Left renal cortex interstitium (tissue), 4 donors: ENCODE data around the gene FBXO39. TPM values are rescaled to one million over a fixed set of nuclear protein-coding genes. Genes with fewer than 3 reads are reported as not detected.
A peak's percentile ranks its signal among the peaks of the same experiment; 100 is the strongest.
"Not testable (repeated sequence)": the region's sequence is repeated elsewhere in the genome, so short reads cannot be mapped to it uniquely, and the experiment has no call there.

Experiments
- DNase-seq, 4 donors: peaks; one replicate each; pipeline ENCODE4 v3.0.0-alpha.2; 2013; ENCODE audit warnings: low read depth in 4 of 4, low spot score in 2 of 4, missing footprints in 1 of 4
- polyA plus RNA-seq, 4 donors: library from polyadenylated mRNA; unstranded; fragments of 120-200 nt; gene quantifications; one replicate each; pipeline ENCODE4 v1.2.1, GENCODE V29; 2013; ENCODE audit not compliant: insufficient read length in 4 of 4

The FBXO39 gene
- polyA plus RNA-seq, 4 donors: 0.09 to 0.19 (median 0.15) TPM

GRCh38 chr17:6787081-6787693, 11.2 kb downstream of the FBXO39 start:
- DNase-seq: no peak

GRCh38 chr17:6789146-6789545, 13.1 kb downstream of the FBXO39 start:
- no peak for DNase-seq

- no peak for DNase-seq
Observed at GRCh38 chr17:6793748-6794493, 17.9 kb downstream of the FBXO39 start.

- DNase-seq: no peak
Observed at GRCh38 chr17:6796017-6796886, 20.2 kb downstream of the FBXO39 start.

GRCh38 chr17:6796887-6797490, 21.0 kb downstream of the FBXO39 start:
- no peak for DNase-seq

- no peak for DNase-seq
Observed at GRCh38 chr17:6797718-6798351, 21.8 kb downstream of the FBXO39 start.

DNA sequence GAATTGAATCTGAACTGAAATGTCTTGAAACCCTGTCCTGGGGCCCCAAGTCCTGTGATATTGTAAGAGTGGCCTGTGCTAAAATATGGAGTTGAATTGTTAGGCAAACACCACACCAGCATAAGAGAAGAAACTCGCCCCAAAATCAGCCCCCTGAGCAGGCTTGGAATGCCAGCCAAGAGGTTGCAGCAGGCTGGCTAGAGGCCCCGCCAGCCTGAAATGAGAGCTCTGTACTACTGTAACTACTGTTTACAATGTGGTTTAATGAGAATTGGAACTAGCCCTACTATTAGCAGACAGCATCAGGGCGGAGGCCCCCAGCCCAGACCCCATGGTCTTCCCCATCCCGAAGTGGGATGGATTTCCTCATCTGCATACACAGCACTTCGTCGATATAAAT, 23.7 kb downstream of the FBXO39 start:
- no peak for DNase-seq

- no peak for DNase-seq
Observed at GRCh38 chr17:6800422-6801027, 24.5 kb downstream of the FBXO39 start.

GRCh38 chr17:6811510-6811909, 35.5 kb downstream of the FBXO39 start:
- DNase-seq: no peak

- DNase-seq: no peak
Observed at GRCh38 chr17:6812295-6812694, 36.3 kb downstream of the FBXO39 start.

DNA sequence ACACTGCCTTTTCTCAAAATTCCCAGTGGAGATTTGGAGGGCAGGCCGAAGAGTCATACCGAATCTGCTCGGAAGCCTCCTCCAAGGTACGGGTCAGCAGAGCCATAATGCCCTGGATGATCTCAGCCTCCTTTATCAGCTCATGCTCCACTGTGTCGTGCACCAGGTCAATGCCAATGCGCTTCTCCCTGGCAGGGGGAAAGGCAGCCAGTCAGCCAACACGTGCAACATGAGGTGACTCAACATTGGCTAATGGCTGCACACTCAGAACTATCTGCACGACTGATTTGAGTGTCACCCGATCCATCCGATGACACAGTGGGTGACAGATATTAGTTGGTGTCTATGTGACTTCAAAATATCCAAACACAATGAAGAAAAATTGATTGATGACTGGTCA, 39.8 kb downstream of the FBXO39 start:
- DNase-seq: no peak

DNA sequence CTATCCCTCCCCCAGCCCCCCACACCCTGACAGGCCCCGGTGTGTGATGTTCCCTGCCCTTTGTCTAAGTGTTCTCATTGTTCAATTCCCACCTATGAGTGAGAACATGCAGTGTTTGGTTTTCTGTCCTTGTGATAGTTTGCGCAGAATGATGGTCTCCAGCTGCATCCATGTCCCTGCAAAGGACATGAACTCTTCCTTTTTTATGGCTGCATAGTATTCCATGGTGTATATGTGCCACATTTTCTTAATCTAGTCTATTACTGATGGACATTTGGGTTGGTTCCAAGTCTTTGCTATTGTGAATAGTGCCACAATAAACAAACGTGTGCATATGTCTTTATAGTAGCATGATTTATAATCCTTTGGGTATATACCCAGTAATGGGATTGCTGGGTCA, 40.4 kb downstream of the FBXO39 start:
- DNase-seq: not testable (repeated sequence)

DNA sequence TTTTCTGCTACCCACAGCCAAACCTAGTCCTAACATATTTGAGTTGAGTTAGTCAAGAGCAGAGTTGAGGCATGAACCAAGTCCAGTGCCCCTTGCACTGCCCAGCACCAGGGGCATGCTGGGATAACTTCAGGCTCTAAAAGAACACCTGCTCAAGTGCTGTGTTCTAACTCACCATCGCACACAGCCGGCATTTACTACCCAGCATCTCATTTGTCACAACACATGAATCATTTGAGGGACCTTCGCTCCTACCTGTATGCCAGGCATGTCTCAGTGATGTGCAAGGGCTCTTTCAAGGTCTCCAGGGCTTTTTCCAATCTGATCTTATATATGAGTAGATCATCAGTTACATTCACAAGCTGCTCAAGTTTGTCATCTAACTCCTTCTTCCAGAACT, 42.9 kb downstream of the FBXO39 start:
- DNase-seq: no peak

- no peak for DNase-seq
Observed at GRCh38 chr17:6823011-6823442, 47.0 kb downstream of the FBXO39 start.

- DNase-seq: no peak
Observed at GRCh38 chr17:6830383-6830986, 54.5 kb downstream of the FBXO39 start.

DNA sequence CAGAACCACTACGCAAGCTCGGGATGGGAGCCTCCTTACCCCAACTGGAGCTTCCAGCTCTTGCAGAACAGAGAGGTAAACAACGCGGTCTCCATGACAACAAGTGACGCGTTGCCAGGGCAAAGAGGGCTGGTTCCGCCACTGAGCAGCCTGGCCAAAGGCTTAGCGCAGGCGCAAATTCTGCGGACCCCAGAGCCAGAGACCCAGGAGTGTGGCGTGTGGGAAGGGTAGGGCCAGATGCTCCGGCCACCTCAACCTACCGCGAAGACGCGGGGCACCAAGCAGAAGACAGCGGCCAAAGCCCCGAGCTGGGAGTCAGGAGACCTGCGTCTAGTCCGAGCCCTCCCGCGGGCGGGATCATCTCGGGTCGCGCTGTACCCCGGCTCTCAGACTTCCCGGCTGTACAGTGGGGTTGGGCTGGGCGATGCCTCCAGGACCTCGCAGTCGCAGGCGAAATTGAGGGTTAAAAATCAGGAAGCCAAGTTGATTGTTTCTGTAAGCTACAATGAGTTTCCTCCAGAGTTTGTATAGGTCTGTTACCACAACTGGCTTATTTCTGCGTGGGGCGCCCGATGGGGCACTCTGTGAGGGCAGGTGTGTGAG, 55.7 kb downstream of the FBXO39 start, which contains the start of gene TEKT1:
Gene TEKT1 (minus strand): TSS at position 69 of the 603 bp plus-strand sequence. CDS start 1,353 bp downstream, outside the sequence.
- DNase-seq: peak in 3 of 4 donors; percentile 71 to 82 (median 76)
